ENCODE results near the gene IYD.
A peak's percentile ranks its signal among the peaks of the same experiment; 100 is the strongest.

IYD gene

GRCh38 chr6:150368762-150369161 is at the start of gene IYD:
Gene IYD, plus strand, starts transcription at chr6:150369012. Its CDS starts 20 bp downstream, at chr6:150369032.
- DNase-seq (ENCODE audit: low read depth) = no peak

DNA sequence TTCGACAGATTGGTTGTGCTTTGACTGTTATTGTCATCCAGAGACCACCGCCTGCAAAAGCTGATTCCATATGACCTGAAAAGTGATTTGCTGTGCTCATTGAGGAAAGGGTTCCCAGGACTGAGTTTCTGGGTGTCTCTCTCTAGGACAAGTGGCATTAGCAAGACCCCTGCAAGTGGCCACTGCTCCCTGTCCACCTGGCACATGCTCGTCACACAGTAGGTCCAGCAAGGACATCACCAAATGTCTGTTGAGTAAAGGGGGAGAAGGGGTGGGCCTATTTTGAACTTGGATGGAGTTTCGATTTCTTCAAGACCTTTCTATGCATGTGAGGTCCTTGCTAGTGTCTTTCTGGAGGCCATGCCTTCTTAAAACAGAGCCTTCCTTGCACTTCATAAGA is 48.9 kb upstream of the IYD start:
- no peak for DNase-seq (ENCODE audit: low read depth)

- DNase-seq (ENCODE audit: low read depth) = peak; percentile 16
These were observed 48.4 kb upstream of the IYD start for GRCh38 chr6:150320442-150320841.

- no peak for DNase-seq (ENCODE audit: low read depth)
These were observed 46.3 kb upstream of the IYD start for GRCh38 chr6:150322466-150322871.

DNA sequence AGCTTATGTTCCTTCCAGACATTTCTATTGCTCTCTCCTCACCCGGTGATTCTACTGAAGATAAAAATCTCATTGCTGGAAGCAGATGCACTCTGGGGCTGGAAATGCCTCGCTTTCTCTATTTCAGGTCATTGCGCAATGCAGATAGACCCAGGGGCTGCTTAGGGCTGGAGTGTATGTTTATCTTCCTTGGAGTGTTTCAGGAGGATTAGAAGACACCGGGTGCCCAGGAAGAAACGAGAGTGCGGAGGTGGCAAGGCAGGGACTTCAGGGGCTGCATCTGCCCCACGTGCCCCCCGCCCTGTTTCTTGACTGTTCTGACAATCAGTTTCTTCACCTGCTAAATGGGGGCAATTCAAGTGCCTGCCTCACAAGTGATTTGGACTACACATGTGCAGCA is 45.6 kb upstream of the IYD start:
- DNase-seq (ENCODE audit: low read depth) = no peak

- DNase-seq (ENCODE audit: low read depth) = no peak
These were observed 44.8 kb upstream of the IYD start for GRCh38 chr6:150324044-150324443.

GRCh38 chr6:150325066-150325772 is 43.6 kb upstream of the IYD start:
- DNase-seq (ENCODE audit: low read depth) = no peak

GRCh38 chr6:150327117-150327774 is 41.6 kb upstream of the IYD start:
- DNase-seq (ENCODE audit: low read depth) = no peak

GRCh38 chr6:150328744-150329405 is 39.9 kb upstream of the IYD start:
- no peak for DNase-seq (ENCODE audit: low read depth)

DNA sequence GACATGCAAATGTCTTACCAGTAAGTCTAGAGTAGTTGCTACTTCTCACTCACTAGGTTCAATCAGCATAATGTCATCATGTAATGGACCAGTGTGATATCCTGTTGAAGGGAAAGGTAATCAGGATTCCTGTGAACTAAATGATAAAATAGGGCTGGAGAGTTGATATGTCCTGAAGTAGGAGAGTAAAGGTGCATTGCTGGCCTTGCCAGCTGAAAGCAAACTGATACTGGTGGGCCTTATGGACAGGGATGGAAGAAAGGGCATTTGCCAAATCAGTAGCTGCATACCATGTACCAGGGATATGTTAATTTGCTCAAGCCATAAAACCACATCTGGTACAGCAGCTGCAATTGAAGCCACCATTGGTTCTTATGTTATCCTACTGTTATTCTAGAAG is 37.5 kb upstream of the IYD start:
- DNase-seq (ENCODE audit: low read depth) = no peak

DNA sequence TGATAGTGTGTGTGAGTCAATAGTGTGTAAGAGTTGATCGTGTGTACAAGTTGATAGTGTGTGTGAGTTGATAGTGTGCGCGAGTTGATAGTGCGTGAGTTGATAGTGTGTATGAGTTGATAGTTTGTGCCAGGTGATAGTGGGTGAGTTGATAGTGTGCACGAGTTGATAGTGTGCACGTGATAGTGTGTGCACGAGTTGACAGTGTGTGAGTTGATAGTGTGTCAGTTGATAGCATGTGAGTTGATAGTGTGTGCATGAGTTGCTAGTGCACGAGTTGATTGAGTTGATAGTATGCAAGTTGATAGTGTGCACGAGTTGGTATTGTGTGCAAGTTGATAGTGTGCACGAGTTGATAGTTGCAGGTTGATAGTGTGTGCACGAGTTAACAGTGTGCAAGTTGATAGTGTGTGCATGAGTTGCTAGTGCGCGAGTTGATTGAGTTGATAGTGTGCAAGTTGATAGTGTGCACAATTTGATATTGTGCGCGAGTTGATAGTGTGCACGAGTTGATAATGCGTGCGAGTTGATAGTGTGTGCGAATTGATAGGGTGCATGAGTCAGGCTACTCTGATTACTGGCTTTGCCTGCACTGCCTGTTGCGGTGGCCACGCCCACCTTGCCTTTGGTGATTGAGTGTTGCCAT is 35.8 kb upstream of the IYD start:
- no peak for DNase-seq (ENCODE audit: low read depth)

DNA sequence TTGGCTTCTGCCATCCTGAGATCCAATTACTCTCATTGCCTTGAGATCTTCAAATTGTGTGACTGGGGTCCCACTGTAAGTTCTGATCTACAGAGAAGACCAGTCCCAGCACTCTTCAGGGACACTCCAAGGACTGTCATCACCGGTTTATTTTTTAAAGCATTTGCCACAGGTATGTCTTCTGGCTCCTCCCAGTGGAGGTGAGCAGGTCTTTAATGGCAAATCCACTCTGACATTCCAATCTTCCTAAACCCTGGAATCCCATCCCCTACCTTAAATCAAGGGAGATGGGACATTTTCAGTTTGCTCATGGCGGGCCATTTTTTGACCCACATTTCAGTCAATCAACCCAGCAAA is 35.2 kb upstream of the IYD start:
- DNase-seq (ENCODE audit: low read depth) = no peak

DNA sequence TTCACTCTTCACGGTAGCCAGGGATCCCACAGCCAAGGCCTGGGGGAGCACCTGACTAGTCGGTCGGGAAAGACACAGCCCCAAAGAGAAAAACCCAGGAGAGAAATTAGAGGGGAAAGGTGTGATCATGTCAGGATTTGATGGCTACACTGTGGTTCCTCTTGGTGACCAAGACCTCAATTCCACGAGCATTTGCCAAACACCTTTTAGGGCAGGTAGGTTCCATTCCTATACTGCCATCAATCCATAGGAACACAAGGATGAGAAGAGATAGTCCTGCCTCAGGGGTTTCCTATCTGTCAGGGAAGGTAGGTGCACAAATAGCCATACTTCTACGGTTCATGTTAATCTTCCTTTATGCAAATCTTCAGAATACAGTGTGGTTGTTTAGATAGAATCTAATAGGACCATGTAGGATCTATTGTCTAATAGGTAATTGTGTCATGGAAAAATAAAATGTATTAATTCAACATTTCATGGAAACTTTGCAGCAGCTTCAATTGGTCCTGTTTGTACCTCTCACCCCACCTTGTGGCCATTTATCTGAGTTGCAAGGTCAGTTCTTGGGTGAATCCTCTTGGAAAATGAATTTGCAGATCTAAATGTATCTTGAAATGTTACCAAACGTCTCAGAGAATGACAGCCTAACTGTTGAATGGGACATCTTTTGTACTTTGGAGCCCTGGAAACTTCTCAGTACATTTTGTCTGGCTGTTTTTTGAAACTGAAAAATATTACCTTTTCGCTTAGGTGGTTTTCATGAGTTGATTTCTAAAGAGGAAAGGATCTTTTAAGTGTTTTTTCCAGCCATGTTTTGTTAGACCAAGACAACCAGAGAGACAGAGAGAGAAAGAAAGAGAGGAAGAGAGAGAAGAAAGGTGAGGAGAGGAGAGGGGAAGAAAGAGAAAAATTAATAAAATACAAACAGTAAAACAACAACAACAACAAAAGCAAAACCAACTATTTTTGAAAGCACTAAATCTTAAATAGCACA is 33.7 kb upstream of the IYD start:
- peak; percentile 79 for DNase-seq (ENCODE audit: low read depth)

DNA sequence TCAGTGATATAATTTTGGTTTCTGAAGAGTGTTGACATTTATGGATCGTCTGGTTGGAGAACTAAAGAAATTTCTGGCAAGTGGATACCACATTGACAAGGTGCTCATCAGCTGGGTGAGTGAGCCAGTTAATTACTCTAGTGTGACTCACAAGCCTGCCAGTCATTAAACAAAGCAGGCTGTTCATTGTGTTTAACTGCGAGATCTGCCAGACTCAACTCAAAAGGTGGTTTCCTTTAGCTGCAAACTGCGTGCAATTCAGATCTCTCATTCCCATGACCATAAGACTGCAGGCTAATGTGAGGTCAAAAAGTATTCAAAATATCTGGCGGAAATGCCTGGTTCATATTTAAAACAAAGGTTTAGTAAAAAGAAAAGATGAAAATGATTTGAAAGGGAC is 32.5 kb upstream of the IYD start:
- no peak for DNase-seq (ENCODE audit: low read depth)

DNA sequence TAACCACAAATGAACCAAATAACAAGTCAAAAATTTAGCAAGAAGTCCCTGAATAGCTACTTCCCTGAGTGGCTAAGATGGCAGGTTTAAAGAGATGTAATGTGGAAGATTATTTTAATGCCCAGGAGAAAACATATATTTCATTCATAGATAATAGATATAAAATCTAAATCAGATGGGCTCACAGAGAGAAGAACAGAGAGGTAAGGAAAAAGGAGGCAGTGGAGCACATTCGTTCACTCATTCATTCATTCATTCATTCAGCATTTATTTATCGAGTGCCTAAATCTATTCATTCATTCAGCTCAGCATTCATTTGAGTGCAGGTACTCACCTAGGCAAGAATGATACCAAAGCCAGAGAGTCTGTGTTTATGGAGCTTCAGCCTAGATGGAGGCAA is 32.1 kb upstream of the IYD start:
- DNase-seq (ENCODE audit: low read depth) = no peak

DNA sequence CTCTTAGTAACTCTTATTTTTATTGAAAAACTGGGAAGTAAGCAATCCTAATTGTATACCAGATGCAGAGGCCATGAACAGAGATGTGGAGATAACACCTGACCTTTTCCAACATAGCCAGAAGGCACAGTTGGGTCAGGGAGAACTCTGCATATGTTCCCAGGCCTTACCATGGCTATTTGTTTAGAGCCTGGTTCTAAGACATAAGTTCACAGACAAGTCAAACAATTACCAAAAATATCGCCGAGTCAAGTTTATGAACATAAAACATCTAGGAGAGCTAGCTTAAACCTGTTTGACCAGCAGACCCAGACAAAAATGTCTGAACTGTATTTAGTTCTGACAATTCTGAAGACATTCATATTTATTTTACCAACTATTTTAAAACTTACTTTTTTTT is 26.7 kb upstream of the IYD start:
- DNase-seq (ENCODE audit: low read depth) = no peak

- no peak for DNase-seq (ENCODE audit: low read depth)
These were observed 25.4 kb upstream of the IYD start for GRCh38 chr6:150343434-150343833.

DNA sequence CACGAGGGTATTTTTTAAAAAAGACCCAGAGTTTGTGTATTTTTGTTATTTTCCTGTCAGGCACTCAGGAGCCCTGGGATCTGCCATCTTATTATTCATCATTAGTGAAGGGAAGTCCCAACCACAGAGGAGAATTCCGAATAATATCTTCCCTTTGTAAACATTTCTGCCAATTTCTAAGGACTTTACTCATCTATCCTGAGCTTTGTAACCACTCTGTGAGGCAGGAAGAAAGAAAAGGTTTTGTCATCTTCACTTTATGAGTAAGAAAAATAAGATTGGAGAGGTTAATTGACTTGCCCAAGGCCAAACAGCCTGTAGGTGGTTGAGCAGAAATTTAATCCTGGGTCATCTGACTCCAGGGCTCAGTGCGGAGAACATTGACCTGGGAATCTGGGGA is 23.0 kb upstream of the IYD start:
- no peak for DNase-seq (ENCODE audit: low read depth)

- DNase-seq (ENCODE audit: low read depth) = no peak
These were observed 22.5 kb upstream of the IYD start for GRCh38 chr6:150346346-150346745.

GRCh38 chr6:150347845-150348244 is 21.0 kb upstream of the IYD start:
- no peak for DNase-seq (ENCODE audit: low read depth)

GRCh38 chr6:150349546-150349945 is 19.3 kb upstream of the IYD start:
- no peak for DNase-seq (ENCODE audit: low read depth)

Data from fibroblast of the conjunctiva (primary cell).